H9 (cell line): Measurements from ENCODE around the gene EP300. TPM values are rescaled to one million over a fixed set of nuclear protein-coding genes. Genes with fewer than 3 reads are reported as not detected.

Source experiments
- DNase-seq: peaks from one replicate; pipeline ENCODE4 v3.0.0-alpha.2; 2017
- H2AFZ ChIP-seq: one replicate; pipeline ENCODE4 v1.6.1; 2013; ENCODE audit warnings: mild to moderate bottlenecking, low read length, control low read depth, moderate library complexity
- H2AK5ac ChIP-seq: 2 replicates; pipeline ENCODE4 v1.6.1; 2013; ENCODE audit warnings: low read length, control low read depth, mixed read lengths; ENCODE audit not compliant: insufficient read length
- H2BK120ac ChIP-seq: one replicate; pipeline ENCODE4 v1.6.1; 2013; ENCODE audit warnings: low read depth, mild to moderate bottlenecking, low read length, control low read depth, inconsistent platforms; ENCODE audit not compliant: poor library complexity, severe bottlenecking
- H2BK12ac ChIP-seq: 2 replicates; pipeline ENCODE4 v1.6.1; 2013; ENCODE audit warnings: low read length, control low read depth, mixed read lengths, low read depth; ENCODE audit not compliant: insufficient read length
- H2BK15ac ChIP-seq: 2 replicates; pipeline ENCODE4 v1.6.1; 2013; ENCODE audit warnings: low read depth, low read length, control low read depth
- H2BK20ac ChIP-seq: one replicate; pipeline ENCODE4 v1.6.1; 2013; ENCODE audit warnings: low read depth, mild to moderate bottlenecking, low read length, control low read depth, inconsistent platforms; ENCODE audit not compliant: poor library complexity, severe bottlenecking
- H2BK5ac ChIP-seq: 2 replicates; pipeline ENCODE4 v1.6.1; 2013; ENCODE audit warnings: low read length, control low read depth, mixed read lengths; ENCODE audit not compliant: insufficient read length
- H3K14ac ChIP-seq: 2 replicates; pipeline ENCODE4 v1.6.1; 2013; ENCODE audit warnings: low read length, control low read depth; ENCODE audit not compliant: insufficient read depth
- H3K18ac ChIP-seq: 2 replicates; pipeline ENCODE4 v1.6.1; 2013; ENCODE audit warnings: low read depth, mild to moderate bottlenecking, mixed read lengths, low read length, control low read depth; ENCODE audit not compliant: insufficient read length
- H3K23ac ChIP-seq: 2 replicates; pipeline ENCODE4 v1.6.1; 2013; ENCODE audit warnings: low read length, control low read depth, mixed read lengths, low read depth; ENCODE audit not compliant: insufficient read length
- H3K23me2 ChIP-seq: 2 replicates; pipeline ENCODE4 v1.6.1; 2013; ENCODE audit warnings: low read depth, mild to moderate bottlenecking, mixed read lengths, low read length, control low read depth; ENCODE audit not compliant: insufficient read length, poor library complexity, severe bottlenecking
- H3K27ac ChIP-seq: 2 replicates; pipeline ENCODE4 v1.5.1; 2013; ENCODE audit warnings: low read length, control low read depth, mixed read lengths, low read depth; ENCODE audit not compliant: insufficient read length
- H3K27me3 ChIP-seq: 2 replicates; pipeline ENCODE4 v1.6.1; 2013; ENCODE audit warnings: low read length, control low read depth, inconsistent platforms; ENCODE audit not compliant: insufficient read depth
- H3K4ac ChIP-seq: 2 replicates; pipeline ENCODE4 v1.6.1; 2013; ENCODE audit warnings: low read depth, mild to moderate bottlenecking, control low read depth, inconsistent platforms, low read length, moderate library complexity
- H3K4me1 ChIP-seq: 2 replicates; pipeline ENCODE4 v1.6.1; 2013; ENCODE audit warnings: low read length, control low read depth, inconsistent platforms; ENCODE audit not compliant: insufficient read depth
- H3K4me2 ChIP-seq: 2 replicates; pipeline ENCODE4 v1.6.1; 2013; ENCODE audit warnings: low read length, control low read depth, mixed read lengths; ENCODE audit not compliant: insufficient read length, insufficient read depth
- H3K56ac ChIP-seq: 2 replicates; pipeline ENCODE4 v1.6.1; 2013; ENCODE audit warnings: low read depth, mild to moderate bottlenecking, mixed read lengths, low read length, control low read depth; ENCODE audit not compliant: insufficient read length
- H3K79me1 ChIP-seq: 2 replicates; pipeline ENCODE4 v1.6.1; 2013; ENCODE audit warnings: low read depth, mild to moderate bottlenecking, moderate library complexity, low read length, control low read depth, inconsistent platforms; ENCODE audit not compliant: insufficient read depth, poor library complexity, severe bottlenecking
- H3K79me2 ChIP-seq: 2 replicates; pipeline ENCODE4 v1.6.1; 2013; ENCODE audit warnings: low read length, control low read depth, inconsistent platforms; ENCODE audit not compliant: insufficient read depth
- H3K9ac ChIP-seq: 2 replicates; pipeline ENCODE4 v1.6.1; 2013; ENCODE audit warnings: low read length, control low read depth, mixed read lengths; ENCODE audit not compliant: insufficient read length; ENCODE audit errors: extremely low read depth
- H3K9me3 ChIP-seq: one replicate; pipeline ENCODE4 v1.6.1; 2013; ENCODE audit warnings: low read depth, low read length, inconsistent platforms; ENCODE audit not compliant: control insufficient read depth
- H3T11ph ChIP-seq: one replicate; pipeline ENCODE4 v1.6.1; 2013; ENCODE audit warnings: mild to moderate bottlenecking, low read length, control low read depth, inconsistent platforms
- H4K20me1 ChIP-seq: one replicate; pipeline ENCODE4 v1.6.1; 2013; ENCODE audit not compliant: control insufficient read depth, insufficient read length, insufficient read depth
- H4K5ac ChIP-seq: 2 replicates; pipeline ENCODE4 v1.6.1; 2013; ENCODE audit warnings: low read depth, mild to moderate bottlenecking, mixed read lengths, low read length, control low read depth; ENCODE audit not compliant: insufficient read length
- H4K8ac ChIP-seq: replicated peaks from 2 replicates; pipeline ENCODE4 v1.6.1; 2013; ENCODE audit warnings: low read length, control low read depth, mixed read lengths, low read depth; ENCODE audit not compliant: insufficient read length
- H4K91ac ChIP-seq: 2 replicates; pipeline ENCODE4 v1.6.1; 2013; ENCODE audit warnings: low read depth, mild to moderate bottlenecking, moderate library complexity, mixed read lengths, low read length, control low read depth; ENCODE audit not compliant: insufficient read length
- H3K27ac Mint-ChIP-seq, 3 experiments: 2 replicates in 2 of 3; 3 replicates in 1 of 3; pipeline ENCODE4 v1.8.0; 2020 to 2021; ENCODE audit warnings: mixed read lengths in 3 of 3, mild to moderate bottlenecking in 1 of 3, moderate library complexity in 1 of 3
- H3K27me3 Mint-ChIP-seq: 2 replicates; pipeline ENCODE4 v1.8.0; 2021; ENCODE audit warnings: low read depth, mild to moderate bottlenecking, moderate library complexity, mixed read lengths
- H3K36me3 Mint-ChIP-seq, 3 experiments: 2 replicates in 2 of 3; 3 replicates in 1 of 3; pipeline ENCODE4 v1.8.0; 2020 to 2021; ENCODE audit warnings: low read depth in 3 of 3, mixed read lengths in 3 of 3; ENCODE audit not compliant: insufficient read depth in 1 of 3
- H3K4me1 Mint-ChIP-seq, 2 experiments: 2 replicates each; pipeline ENCODE4 v1.8.0; 2020; ENCODE audit warnings: mixed read lengths in 2 of 2
- H3K4me3 Mint-ChIP-seq, 2 experiments: 2 replicates in 1 of 2; 3 replicates in 1 of 2; pipeline ENCODE4 v1.8.0; 2020 to 2021; ENCODE audit warnings: mild to moderate bottlenecking in 2 of 2, mixed read lengths in 2 of 2, moderate library complexity in 1 of 2
- H3K9me3 Mint-ChIP-seq, 2 experiments: 2 replicates in 1 of 2; 3 replicates in 1 of 2; pipeline ENCODE4 v1.8.0; 2020; ENCODE audit warnings: mild to moderate bottlenecking in 2 of 2, mixed read lengths in 2 of 2, moderate library complexity in 1 of 2
- CTCF ChIP-seq: fragments of 200-600 bp; sonication (generic); conservative IDR thresholded peaks from 3 replicates; pipeline ENCODE4 v1.8.0; 2021; ENCODE audit warnings: antibody characterized with exemption, mild to moderate bottlenecking
- WGBS: extraction: QIAGEN DNeasy Blood & Tissue Kit; methylation state at CpG from one replicate; pipeline ENCODE4 v1.1.7; 2013; ENCODE audit warnings: missing lambda C conversion rate, low lambda C conversion rate, mixed read lengths; ENCODE audit not compliant: insufficient read length; ENCODE audit errors: extremely low coverage; 5-methylcytosine and 5-hydroxymethylcytosine counted together
- total RNA-seq: library from RNA; stranded (reverse); gene quantifications from 2 replicates; pipeline ENCODE4 v1.2.1, GENCODE V29; 2021

The EP300 gene
- total RNA-seq, 1 experiment from 2014 or later: 136 TPM

DNA sequence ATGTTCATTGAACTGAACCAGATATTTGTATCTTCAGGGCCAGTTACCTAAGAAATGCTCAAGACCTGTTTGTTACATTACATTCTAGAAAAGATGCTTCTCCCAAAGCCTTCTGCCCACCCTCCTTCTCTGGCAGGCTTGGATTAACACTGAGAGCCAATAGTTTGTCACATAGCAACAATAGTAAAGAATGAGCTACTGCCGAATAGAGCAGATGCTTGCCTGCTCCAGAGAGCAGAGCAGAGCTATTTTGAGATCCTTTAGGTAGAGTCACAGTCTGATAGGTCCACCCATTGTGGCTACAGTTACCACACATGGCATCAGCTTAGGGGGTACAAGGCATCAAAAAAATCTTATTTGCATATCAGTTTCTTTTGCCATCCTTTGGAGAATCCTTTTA lies 13.5 kb upstream of the EP300 start:
- WGBS: no CpG with 5 or more reads among the region's 1 CpG
- H3K4me3 Mint-ChIP-seq: no peak overlapping the region
- no peak for DNase-seq

More for the DNA sequence above, 13.5 kb upstream of the EP300 start:
- Histone ChIP-seq H3K18ac (no peak overlapping the region), H2AFZ (no peak overlapping the region), H3K23ac (no peak overlapping the region), H3K9me3 (no peaks in the 10 kb centered on the region), H3K14ac (no peak overlapping the region), H3K4me2 (no peak overlapping the region), H3K27me3 (no peaks in the 10 kb centered on the region), H4K20me1 (no peaks in the 10 kb centered on the region), H2AK5ac (no peak overlapping the region), H2BK12ac (no peak overlapping the region), H2BK5ac (no peak overlapping the region), H3K27ac (no peak overlapping the region), H3T11ph (no peak overlapping the region), H3K4me1 (no peaks in the 10 kb centered on the region), H3K23me2 (no peaks in the 10 kb centered on the region), H2BK20ac (no peak overlapping the region), H3K79me1 (no peaks in the 10 kb centered on the region), H3K4ac (no peak overlapping the region), H3K79me2 (no peaks in the 10 kb centered on the region), H4K5ac (no peak overlapping the region), H3K56ac (no peak overlapping the region), H3K9ac (no peak overlapping the region), H4K91ac (no peak overlapping the region), H4K8ac (no peak overlapping the region), H2BK120ac (no peak overlapping the region), H2BK15ac (no peak overlapping the region)
- no peak for TF ChIP-seq CTCF
- peaks cover 0 to 2% of the 10 kb centered on the region in 2 experiments; a peak in 1 of 4 replicates for H3K4me1 Mint-ChIP-seq
- H3K36me3 Mint-ChIP-seq: no peaks in the 10 kb centered on the region
- H3K27me3 Mint-ChIP-seq: peaks cover 4% of the 10 kb centered on the region; the same call in 1 of the 2 replicates
- no peak overlapping the region for H3K27ac Mint-ChIP-seq
- no peaks in the 10 kb centered on the region for H3K9me3 Mint-ChIP-seq
